ENCODE measurements around the gene RGS7. TPM values are rescaled to one million over a fixed set of nuclear protein-coding genes. Genes with fewer than 3 reads are reported as not detected.

Gene RGS7
- total RNA-seq, 1 experiment from 2014 or later: 0.10 TPM

- Histone ChIP-seq H3K4me1 (ENCODE audit: control insufficient read depth, insufficient read depth, low read length) (no peaks in the 10 kb centered on the region), H3K4me3 (ENCODE audit: low read depth in 2 of 2, low read length in 2 of 2) (no peak overlapping the region), H3K27me3 (ENCODE audit: control insufficient read depth, insufficient read depth, low read length) (no peaks in the 10 kb centered on the region; the same call in 1 of the 2 replicates), H3K36me3 (ENCODE audit: control insufficient read depth, insufficient read depth, low read length) (no peaks in the 10 kb centered on the region), H3K9me3 (ENCODE audit: control insufficient read depth, insufficient read depth, low read depth, low read length) (no peaks in the 10 kb centered on the region), H3K27ac (ENCODE audit: low read length) (no peak overlapping the region)
- DNase-seq (ENCODE audit: low read depth, low spot score) (no peak), ATAC-seq (no peak)
- ChIA-PET CTCF (no interaction called here), POLR2A (no interaction called here)
- no TSS peak for BruUV-seq (replicated peaks)
- TF ChIP-seq REST (IDR thresholded peaks at IDR 0.05; ENCODE audit: insufficient read depth in 1 of 2, low read depth in 2 of 2, low read length in 1 of 2) (no peak), SIN3A (IDR thresholded peaks at IDR 0.05; ENCODE audit: borderline replicate concordance, insufficient read depth, low read depth, low read length) (no peak), POLR2AphosphoS5 (IDR thresholded peaks at IDR 0.05; ENCODE audit: low read depth, low read length) (no peak), CTCF (IDR thresholded peaks at IDR 0.05) (no peak), TCF7L2 (IDR thresholded peaks at IDR 0.05; ENCODE audit: low read depth, low read length) (no peak)
- intact Hi-C loops (cut with micrococcal nuclease; ENCODE audit: unreplicated experiment) (no loop called here), in situ Hi-C loops (cut with HindIII; ENCODE audit: low pct_unique_long_range_greater_than_20kb, low sequenced_read_pairs) (no loop called here)
Measured at GRCh38 chr1:241316372-241316771, 40.6 kb downstream of the RGS7 start.

- intact Hi-C loops (cut with micrococcal nuclease; ENCODE audit: unreplicated experiment) (no loop called here), in situ Hi-C loops (cut with HindIII; ENCODE audit: low pct_unique_long_range_greater_than_20kb, low sequenced_read_pairs) (no loop called here)
- DNase-seq (ENCODE audit: low read depth, low spot score) (no peak), ATAC-seq (no peak)
- CTCF ChIA-PET: no interaction called here
- Histone ChIP-seq H3K9me3 (ENCODE audit: control insufficient read depth, insufficient read depth, low read depth, low read length) (no peaks in the 10 kb centered on the region), H3K27ac (ENCODE audit: low read length) (no peak overlapping the region), H3K4me3 (ENCODE audit: low read depth in 2 of 2, low read length in 2 of 2) (no peak overlapping the region), H3K27me3 (ENCODE audit: control insufficient read depth, insufficient read depth, low read length) (no peaks in the 10 kb centered on the region), H3K36me3 (ENCODE audit: control insufficient read depth, insufficient read depth, low read length) (no peaks in the 10 kb centered on the region), H3K4me1 (ENCODE audit: control insufficient read depth, insufficient read depth, low read length) (no peaks in the 10 kb centered on the region)
- no peak for TF ChIP-seq REST (IDR thresholded peaks at IDR 0.05; ENCODE audit: insufficient read depth in 1 of 2, low read depth in 2 of 2, low read length in 1 of 2)
- no peak for TF ChIP-seq POLR2AphosphoS5 (IDR thresholded peaks at IDR 0.05; ENCODE audit: low read depth, low read length)
- peak; percentile 9; the same call in 1 of the 2 replicates for TF ChIP-seq CTCF (IDR thresholded peaks at IDR 0.05)
- BruUV-seq (replicated peaks): no TSS peak
- POLR2A ChIA-PET: interaction anchor here (0.6 kb wide), 1 partner anchor 543 kb away, joined by 3 read pairs; no protein-coding TSS in a partner anchor
Measured at GRCh38 chr1:241311056-241311746, 45.8 kb downstream of the RGS7 start.
